RWPE2 (cell line): ENCODE results near the gene SMU1.

ENCODE experiments used
- ATAC-seq: fragments of 200-7000 bp; cut with Tn5 transposase; 3 replicates; pipeline ENCODE4 v1.9.1; 2021; ENCODE audit warnings: low read depth
- DNase-seq: peaks from one replicate; pipeline ENCODE4 v3.0.0-alpha.2; 2020; ENCODE audit warnings: low spot score
- H3K27ac ChIP-seq: fragments of 450-650 bp; 2 replicates; pipeline ENCODE4 v1.5.1; 2017; ENCODE audit warnings: mild to moderate bottlenecking; ENCODE audit not compliant: poor library complexity, severe bottlenecking
- H3K27me3 ChIP-seq: fragments of 250-450 bp; sonication (Bioruptor Pico); 2 replicates; pipeline ENCODE4 v1.5.1; 2021; ENCODE audit warnings: mild to moderate bottlenecking, moderate library complexity; ENCODE audit not compliant: insufficient read depth, poor library complexity, severe bottlenecking
- H3K36me3 ChIP-seq: fragments of 250-450 bp; sonication (Bioruptor Pico); 2 replicates; pipeline ENCODE4 v1.5.1; 2020; ENCODE audit warnings: low read depth, mild to moderate bottlenecking, moderate library complexity
- H3K4me1 ChIP-seq: fragments of 250-450 bp; sonication (Bioruptor Pico); 2 replicates; pipeline ENCODE4 v1.5.1; 2021; ENCODE audit warnings: mild to moderate bottlenecking, moderate library complexity; ENCODE audit not compliant: insufficient read depth, poor library complexity, severe bottlenecking
- H3K4me3 ChIP-seq: fragments of 250-450 bp; sonication (Bioruptor Pico); 2 replicates; pipeline ENCODE4 v1.5.1; 2021; ENCODE audit warnings: mild to moderate bottlenecking, moderate library complexity; ENCODE audit not compliant: severe bottlenecking
- H3K9me3 ChIP-seq: fragments of 250-450 bp; sonication (Bioruptor Pico); 2 replicates; pipeline ENCODE4 v1.5.1; 2021; ENCODE audit warnings: mild to moderate bottlenecking, moderate library complexity; ENCODE audit not compliant: severe bottlenecking
- CTCF ChIP-seq: fragments of 450-650 bp; IDR thresholded peaks from one replicate; pipeline ENCODE4 v1.5.1; 2017; ENCODE audit warnings: mild to moderate bottlenecking, moderate library complexity; ENCODE audit not compliant: poor library complexity, severe bottlenecking

Gene SMU1

GRCh38 chr9:33103501-33104281 is 27.2 kb upstream of the SMU1 start:
- H3K36me3 ChIP-seq, result no peaks in the 10 kb centered on the region
- H3K27me3 ChIP-seq, result no peaks in the 10 kb centered on the region
- no peak for TF ChIP-seq CTCF
- DNase-seq, result no peak
- no peak for ATAC-seq
- H3K27ac ChIP-seq, result no peak overlapping the region
- H3K9me3 ChIP-seq, result no peaks in the 10 kb centered on the region
- no peak overlapping the region for H3K4me3 ChIP-seq
- H3K4me1 ChIP-seq, result peaks cover 29% of the 10 kb centered on the region

GRCh38 chr9:33102551-33103210 is 26.2 kb upstream of the SMU1 start:
- H3K27ac ChIP-seq, result no peak overlapping the region
- no peak for ATAC-seq
- TF ChIP-seq CTCF, result no peak
- H3K4me3 ChIP-seq, result no peak overlapping the region
- peaks cover 29% of the 10 kb centered on the region for H3K4me1 ChIP-seq
- no peak for DNase-seq
- H3K27me3 ChIP-seq, result no peaks in the 10 kb centered on the region
- no peaks in the 10 kb centered on the region for H3K9me3 ChIP-seq
- H3K36me3 ChIP-seq, result no peaks in the 10 kb centered on the region

- H3K27me3 ChIP-seq, result no peaks in the 10 kb centered on the region
- peaks cover 16% of the 10 kb centered on the region for H3K4me1 ChIP-seq
- TF ChIP-seq CTCF, result no peak
- no peak overlapping the region for H3K4me3 ChIP-seq
- peak overlapping the region; percentile 54 for H3K27ac ChIP-seq
- DNase-seq (no peak), ATAC-seq (peak; percentile 62)
- H3K9me3 ChIP-seq, result no peaks in the 10 kb centered on the region
- no peaks in the 10 kb centered on the region for H3K36me3 ChIP-seq
These were observed 24.9 kb upstream of the SMU1 start for GRCh38 chr9:33101104-33101951.

- TF ChIP-seq CTCF, result no peak
- no peaks in the 10 kb centered on the region for H3K9me3 ChIP-seq
- H3K4me3 ChIP-seq, result no peak overlapping the region
- H3K36me3 ChIP-seq, result no peaks in the 10 kb centered on the region
- no peaks in the 10 kb centered on the region for H3K27me3 ChIP-seq
- H3K27ac ChIP-seq, result no peak overlapping the region
- ATAC-seq (no peak), DNase-seq (no peak)
- H3K4me1 ChIP-seq, result peaks cover 6% of the 10 kb centered on the region
These were observed 23.3 kb upstream of the SMU1 start for GRCh38 chr9:33099754-33100153.
